Trophoblast cell (in vitro differentiated cells and primary cell): ENCODE results near the gene HACE1.

Experiments used
- DNase-seq, 2 donors: peaks; one replicate each; pipeline ENCODE4 v3.0.0-alpha.2; 2016
- H2AFZ ChIP-seq: 2 replicates; pipeline ENCODE4 v1.6.1; 2013; ENCODE audit warnings: low read length, moderate library complexity, mild to moderate bottlenecking; ENCODE audit not compliant: insufficient read depth, poor library complexity
- H2AK5ac ChIP-seq: 2 replicates; pipeline ENCODE4 v1.6.1; 2013; ENCODE audit warnings: mild to moderate bottlenecking, low read length
- H2BK120ac ChIP-seq: 2 replicates; pipeline ENCODE4 v1.6.1; 2013; ENCODE audit warnings: low read length, mild to moderate bottlenecking, moderate library complexity; ENCODE audit not compliant: insufficient read depth, poor library complexity
- H2BK12ac ChIP-seq: 2 replicates; pipeline ENCODE4 v1.6.1; 2013; ENCODE audit warnings: mild to moderate bottlenecking, low read length, moderate library complexity
- H2BK5ac ChIP-seq: 2 replicates; pipeline ENCODE4 v1.6.1; 2013; ENCODE audit warnings: low read length, low read depth, moderate library complexity, mild to moderate bottlenecking; ENCODE audit not compliant: poor library complexity
- H3K14ac ChIP-seq: 2 replicates; pipeline ENCODE4 v1.6.1; 2013; ENCODE audit warnings: mild to moderate bottlenecking, low read length
- H3K18ac ChIP-seq: 2 replicates; pipeline ENCODE4 v1.6.1; 2013; ENCODE audit warnings: mild to moderate bottlenecking, low read length
- H3K23ac ChIP-seq: 2 replicates; pipeline ENCODE4 v1.6.1; 2013; ENCODE audit warnings: low read length
- H3K27ac ChIP-seq: 2 replicates; pipeline ENCODE4 v1.5.1; 2013; ENCODE audit warnings: low read depth, mild to moderate bottlenecking, inconsistent platforms, low read length, moderate library complexity
- H3K27me3 ChIP-seq: 2 replicates; pipeline ENCODE4 v1.6.1; 2013; ENCODE audit warnings: inconsistent platforms, mild to moderate bottlenecking, low read length, moderate library complexity; ENCODE audit not compliant: insufficient read depth
- H3K36me3 ChIP-seq, 2 experiments: 1 replicate in 1 of 2; 2 replicates in 1 of 2; pipeline ENCODE4 v1.6.1; 2013; ENCODE audit warnings: low read length in 2 of 2, mild to moderate bottlenecking in 2 of 2, moderate library complexity in 1 of 2; ENCODE audit not compliant: insufficient read depth in 2 of 2, control insufficient read depth in 1 of 2
- H3K4ac ChIP-seq: 2 replicates; pipeline ENCODE4 v1.6.1; 2013; ENCODE audit warnings: low read depth, mild to moderate bottlenecking, low read length, moderate library complexity
- H3K4me1 ChIP-seq, 2 experiments: 1 replicate in 1 of 2; 2 replicates in 1 of 2; pipeline ENCODE4 v1.6.1; 2013; ENCODE audit warnings: low read length in 2 of 2, mild to moderate bottlenecking in 2 of 2, moderate library complexity in 1 of 2; ENCODE audit not compliant: insufficient read depth in 2 of 2, control insufficient read depth in 1 of 2
- H3K4me2 ChIP-seq: 2 replicates; pipeline ENCODE4 v1.6.1; 2013; ENCODE audit warnings: inconsistent platforms, mild to moderate bottlenecking, low read length, moderate library complexity
- H3K4me3 ChIP-seq: 2 replicates; pipeline ENCODE4 v1.5.1; 2013; ENCODE audit warnings: mild to moderate bottlenecking, low read depth, low read length, inconsistent platforms
- H3K79me1 ChIP-seq: one replicate; pipeline ENCODE4 v1.6.1; 2013; ENCODE audit warnings: low read length
- H3K79me2 ChIP-seq: 2 replicates; pipeline ENCODE4 v1.6.1; 2013; ENCODE audit warnings: low read length, mild to moderate bottlenecking; ENCODE audit not compliant: control insufficient read depth, insufficient read depth, poor library complexity
- H3K9ac ChIP-seq: 2 replicates; pipeline ENCODE4 v1.6.1; 2013; ENCODE audit warnings: mild to moderate bottlenecking, low read length
- H3K9me3 ChIP-seq: 2 replicates; pipeline ENCODE4 v1.6.1; 2013; ENCODE audit warnings: low read depth, mild to moderate bottlenecking, control low read depth, inconsistent platforms, low read length; ENCODE audit not compliant: insufficient read depth
- H4K12ac ChIP-seq: 2 replicates; pipeline ENCODE4 v1.6.1; 2013; ENCODE audit warnings: low read depth, mild to moderate bottlenecking, low read length, moderate library complexity
- H4K8ac ChIP-seq: 2 replicates; pipeline ENCODE4 v1.6.1; 2013; ENCODE audit warnings: low read depth, mild to moderate bottlenecking, low read length, moderate library complexity
- H4K91ac ChIP-seq: one replicate; pipeline ENCODE4 v1.6.1; 2013; ENCODE audit warnings: low read depth, mild to moderate bottlenecking, low read length, moderate library complexity
- WGBS: extraction: QIAGEN DNeasy Blood & Tissue Kit; methylation state at CpG from one replicate; pipeline ENCODE4 v1.1.7; 2013; ENCODE audit warnings: missing lambda C conversion rate; ENCODE audit not compliant: insufficient read length, insufficient coverage; ENCODE audit errors: extremely low coverage; 5-methylcytosine and 5-hydroxymethylcytosine counted together

The HACE1 gene

DNA sequence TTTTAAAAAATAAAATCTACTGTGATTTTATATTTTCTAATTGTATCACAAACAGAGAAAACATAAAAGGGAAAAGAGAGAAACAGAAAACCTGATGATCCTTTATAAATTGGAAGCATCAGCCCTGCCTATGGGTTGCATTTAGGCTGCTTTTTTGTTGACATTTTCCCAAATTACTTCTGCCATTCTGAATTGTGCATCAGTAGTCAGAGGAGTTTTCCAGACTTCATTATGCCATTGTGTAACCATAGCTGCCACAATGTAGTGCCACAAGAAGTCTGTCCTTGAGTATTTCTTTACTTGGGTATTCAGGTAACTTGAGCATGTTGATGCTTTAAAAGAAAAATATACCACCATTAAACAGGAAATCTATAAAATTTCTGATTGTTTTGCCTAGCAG is 130.3 kb downstream of the HACE1 start:
- H3K23ac ChIP-seq = no peak overlapping the region
- H2AK5ac ChIP-seq = no peak overlapping the region
- no peak overlapping the region for H3K18ac ChIP-seq
- H2BK12ac ChIP-seq = no peak overlapping the region
- H3K4me3 ChIP-seq = no peak overlapping the region
- no peak overlapping the region for H3K4ac ChIP-seq
- H3K79me2 ChIP-seq = no peaks in the 10 kb centered on the region
- no peak overlapping the region for H2BK120ac ChIP-seq
- H4K91ac ChIP-seq = no peak overlapping the region
- no peak overlapping the region for H4K8ac ChIP-seq
- H3K4me1 ChIP-seq = no peaks in the 10 kb centered on the region
- H3K4me2 ChIP-seq = no peak overlapping the region
- H3K9me3 ChIP-seq = no peaks in the 10 kb centered on the region
- H2AFZ ChIP-seq = no peak overlapping the region
- peaks cover 0 to 1% of the 10 kb centered on the region in 2 experiments for H3K36me3 ChIP-seq
- no peak overlapping the region for H3K27ac ChIP-seq
- no peak overlapping the region for H3K9ac ChIP-seq
- no peaks in the 10 kb centered on the region for H3K27me3 ChIP-seq
- H4K12ac ChIP-seq = no peak overlapping the region
- no peak overlapping the region for H2BK5ac ChIP-seq
- H3K79me1 ChIP-seq = no peaks in the 10 kb centered on the region
- no peak for DNase-seq
- no peak overlapping the region for H3K14ac ChIP-seq

DNA sequence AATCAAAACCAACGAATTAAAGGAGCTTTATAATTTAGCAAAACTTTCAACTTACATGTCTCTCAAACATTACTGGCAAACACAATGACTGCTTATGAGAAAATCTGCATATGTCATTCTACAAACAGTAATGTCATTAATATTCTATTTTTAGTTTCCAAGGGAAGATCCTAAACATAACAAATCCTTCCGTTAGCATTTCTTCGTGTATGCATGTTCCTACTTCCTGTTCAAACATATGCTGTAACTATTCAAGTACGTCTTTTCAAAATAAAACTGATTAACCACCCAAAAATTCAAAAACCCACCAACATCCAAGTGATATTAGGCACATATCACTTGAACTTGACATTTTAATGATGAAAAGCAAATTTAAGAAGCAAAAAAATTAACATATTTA is 131.3 kb downstream of the HACE1 start:
- Histone ChIP-seq H3K79me2 (no peaks in the 10 kb centered on the region), H3K14ac (no peak overlapping the region), H4K8ac (no peak overlapping the region), H2BK120ac (no peak overlapping the region), H3K79me1 (no peaks in the 10 kb centered on the region), H2BK12ac (no peak overlapping the region), H3K23ac (no peak overlapping the region), H3K27me3 (no peaks in the 10 kb centered on the region), H3K9me3 (no peaks in the 10 kb centered on the region), H3K18ac (no peak overlapping the region), H3K4ac (no peak overlapping the region), H3K4me1 (no peaks in the 10 kb centered on the region), H3K4me2 (no peak overlapping the region), H4K12ac (no peak overlapping the region), H3K27ac (no peak overlapping the region), H3K9ac (no peak overlapping the region), H2BK5ac (no peak overlapping the region), H3K4me3 (no peak overlapping the region), H2AFZ (no peak overlapping the region), H4K91ac (no peak overlapping the region), H3K36me3 (peaks cover 0 to 1% of the 10 kb centered on the region in 2 experiments), H2AK5ac (no peak overlapping the region)
- no peak for DNase-seq
- no CpG with 5 or more reads among the region's 4 CpGs for WGBS

DNA sequence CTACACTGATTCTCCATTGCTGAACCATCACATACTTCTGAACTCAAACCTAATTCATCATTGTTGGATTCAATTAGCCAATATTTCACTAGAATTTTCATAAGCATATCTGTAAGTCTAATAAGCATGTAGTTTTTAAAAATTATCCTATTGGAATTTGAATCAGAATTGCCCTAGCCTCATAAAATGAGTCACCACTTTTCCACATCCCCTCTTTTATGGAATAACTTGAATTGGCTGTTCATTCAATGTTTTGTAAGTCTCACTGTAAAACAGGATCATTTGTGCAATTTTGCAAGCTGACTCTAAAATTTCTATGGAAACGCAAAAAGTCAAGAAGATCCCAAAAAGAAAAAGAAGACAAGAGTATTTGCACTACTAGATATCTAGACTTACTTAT is 141.0 kb downstream of the HACE1 start:
- no peak overlapping the region for H3K23ac ChIP-seq
- no CpG with 5 or more reads among the region's 1 CpG for WGBS
- H2AFZ ChIP-seq = no peak overlapping the region
- H3K27me3 ChIP-seq = no peaks in the 10 kb centered on the region
- no peak overlapping the region for H2BK5ac ChIP-seq
- H3K27ac ChIP-seq = no peak overlapping the region
- no peaks in the 10 kb centered on the region for H3K79me1 ChIP-seq
- H3K14ac ChIP-seq = no peak overlapping the region
- no peak overlapping the region for H3K4me3 ChIP-seq
- no peak overlapping the region for H2BK120ac ChIP-seq
- no peak overlapping the region for H4K8ac ChIP-seq
- no peaks in the 10 kb centered on the region for H3K4me1 ChIP-seq
- no peak overlapping the region for H2BK12ac ChIP-seq
- H2AK5ac ChIP-seq = no peak overlapping the region
- no peak for DNase-seq
- no peak overlapping the region for H3K4me2 ChIP-seq
- H4K91ac ChIP-seq = no peak overlapping the region
- no peak overlapping the region for H4K12ac ChIP-seq
- H3K4ac ChIP-seq = no peak overlapping the region
- peaks cover 0 to 2% of the 10 kb centered on the region in 2 experiments for H3K36me3 ChIP-seq
- H3K9ac ChIP-seq = no peak overlapping the region
- no peaks in the 10 kb centered on the region for H3K9me3 ChIP-seq
- H3K18ac ChIP-seq = no peak overlapping the region
- H3K79me2 ChIP-seq = peaks cover 1% of the 10 kb centered on the region

DNA sequence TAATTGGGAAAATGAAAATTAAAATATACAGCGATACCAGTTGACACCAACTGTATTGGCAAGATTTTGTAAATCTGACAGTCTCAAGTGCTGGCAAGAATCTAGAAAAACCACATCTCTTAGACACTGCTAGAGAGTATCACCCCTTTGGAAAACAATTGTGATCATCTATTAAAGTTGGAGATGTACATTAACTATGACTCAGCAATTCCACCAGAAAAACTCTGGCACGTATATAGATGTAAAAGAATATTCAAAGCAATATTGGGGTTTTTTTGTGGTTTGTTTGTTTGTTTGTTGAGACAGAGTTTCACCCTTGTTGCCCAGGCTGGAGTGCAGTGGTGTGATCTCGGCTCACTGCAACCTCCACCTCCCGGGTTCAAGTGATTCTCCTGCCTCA is 142.9 kb downstream of the HACE1 start:
- no peak overlapping the region for H4K8ac ChIP-seq
- H3K9ac ChIP-seq = no peak overlapping the region
- no peak overlapping the region for H3K4ac ChIP-seq
- no peak overlapping the region for H2BK5ac ChIP-seq
- peaks cover 1% of the 10 kb centered on the region for H3K79me2 ChIP-seq
- H3K4me1 ChIP-seq = no peaks in the 10 kb centered on the region
- no peak overlapping the region for H3K23ac ChIP-seq
- H3K36me3 ChIP-seq = peaks cover 0 to 2% of the 10 kb centered on the region in 2 experiments
- no peak overlapping the region for H3K18ac ChIP-seq
- H4K91ac ChIP-seq = no peak overlapping the region
- H2AFZ ChIP-seq = no peak overlapping the region
- H2BK12ac ChIP-seq = no peak overlapping the region
- H3K4me3 ChIP-seq = no peak overlapping the region
- H3K4me2 ChIP-seq = no peak overlapping the region
- no peak overlapping the region for H2BK120ac ChIP-seq
- no peak for DNase-seq
- no peak overlapping the region for H4K12ac ChIP-seq
- no peak overlapping the region for H2AK5ac ChIP-seq
- H3K9me3 ChIP-seq = no peaks in the 10 kb centered on the region
- no peaks in the 10 kb centered on the region for H3K27me3 ChIP-seq
- no peak overlapping the region for H3K27ac ChIP-seq
- no CpG with 5 or more reads among the region's 4 CpGs for WGBS
- H3K79me1 ChIP-seq = no peaks in the 10 kb centered on the region
- no peak overlapping the region for H3K14ac ChIP-seq
